ENCODE data around the gene DPYSL3. TPM values are rescaled to one million over a fixed set of nuclear protein-coding genes. Genes with fewer than 3 reads are reported as not detected.

Gene DPYSL3
- total RNA-seq, 1 donor from 2014 or later, result not detected

GRCh38 chr5:147407094-147407681 is 102.7 kb downstream of the DPYSL3 start:
- H3K27me3 Mint-ChIP-seq, result no peaks in the 10 kb centered on the region
- TF ChIP-seq CTCF (IDR thresholded peaks at IDR 0.05), result no peak
- DNase-seq (no peak), ATAC-seq (ENCODE audit: low read depth) (no peak)
- POLR2A ChIA-PET, result no interaction called here
- H3K36me3 Mint-ChIP-seq (ENCODE audit: low read depth), result no peaks in the 10 kb centered on the region
- intact Hi-C loops (cut with micrococcal nuclease), result no loop called here
- H3K27ac Mint-ChIP-seq, result no peak overlapping the region
- CTCF ChIA-PET, result no interaction called here
- H3K9me3 Mint-ChIP-seq, result no peaks in the 10 kb centered on the region
- H3K4me3 Mint-ChIP-seq, result no peak overlapping the region
- H3K4me1 Mint-ChIP-seq, result no peaks in the 10 kb centered on the region

GRCh38 chr5:147406636-147407035 is 103.2 kb downstream of the DPYSL3 start:
- no peak for DNase-seq
- no peak overlapping the region for H3K27ac Mint-ChIP-seq
- H3K4me1 Mint-ChIP-seq, result no peaks in the 10 kb centered on the region
- H3K27me3 Mint-ChIP-seq, result no peaks in the 10 kb centered on the region
- ChIA-PET CTCF (no interaction called here), POLR2A (no interaction called here)
- H3K9me3 Mint-ChIP-seq, result no peaks in the 10 kb centered on the region
- no peak for TF ChIP-seq CTCF (IDR thresholded peaks at IDR 0.05)
- no peak overlapping the region for H3K4me3 Mint-ChIP-seq
- ATAC-seq (ENCODE audit: low read depth), result no peak
- intact Hi-C loops (cut with micrococcal nuclease), result no loop called here
- no peaks in the 10 kb centered on the region for H3K36me3 Mint-ChIP-seq (ENCODE audit: low read depth)

- Mint-ChIP-seq H3K36me3 (ENCODE audit: low read depth) (no peaks in the 10 kb centered on the region), H3K9me3 (no peaks in the 10 kb centered on the region), H3K4me1 (no peaks in the 10 kb centered on the region), H3K27ac (no peak overlapping the region), H3K4me3 (no peak overlapping the region), H3K27me3 (no peaks in the 10 kb centered on the region)
- TF ChIP-seq CTCF (IDR thresholded peaks at IDR 0.05), result no peak
- intact Hi-C loops (cut with micrococcal nuclease), result no loop called here
- ChIA-PET CTCF (no interaction called here), POLR2A (no interaction called here)
- no peak for DNase-seq
- ATAC-seq (ENCODE audit: low read depth), result no peak
These were observed 105.2 kb downstream of the DPYSL3 start for GRCh38 chr5:147404706-147405105.

GRCh38 chr5:147403651-147404640 is 105.9 kb downstream of the DPYSL3 start:
- no peak for ATAC-seq (ENCODE audit: low read depth)
- no peaks in the 10 kb centered on the region for H3K9me3 Mint-ChIP-seq
- H3K27me3 Mint-ChIP-seq, result no peaks in the 10 kb centered on the region
- no peaks in the 10 kb centered on the region for H3K4me1 Mint-ChIP-seq
- TF ChIP-seq CTCF (IDR thresholded peaks at IDR 0.05), result no peak
- ChIA-PET CTCF (no interaction called here), POLR2A (no interaction called here)
- no peak overlapping the region for H3K27ac Mint-ChIP-seq
- H3K36me3 Mint-ChIP-seq (ENCODE audit: low read depth), result no peaks in the 10 kb centered on the region
- H3K4me3 Mint-ChIP-seq, result no peak overlapping the region
- DNase-seq, result no peak
- intact Hi-C loops (cut with micrococcal nuclease), result no loop called here

- ATAC-seq (ENCODE audit: low read depth), result no peak
- Mint-ChIP-seq H3K27me3 (no peaks in the 10 kb centered on the region), H3K27ac (no peak overlapping the region), H3K4me3 (no peak overlapping the region), H3K9me3 (no peaks in the 10 kb centered on the region), H3K4me1 (no peaks in the 10 kb centered on the region), H3K36me3 (ENCODE audit: low read depth) (no peaks in the 10 kb centered on the region)
- TF ChIP-seq CTCF (IDR thresholded peaks at IDR 0.05), result no peak
- CTCF ChIA-PET, result no interaction called here
- intact Hi-C loops (cut with micrococcal nuclease), result no loop called here
- POLR2A ChIA-PET, result no interaction called here
- no peak for DNase-seq
These were observed 109.0 kb downstream of the DPYSL3 start for GRCh38 chr5:147400881-147401280.
